Neuronal stem cell (in vitro differentiated cells): ENCODE data around the gene RPGRIP1.
"Not testable (repeated sequence)": the region's sequence is repeated elsewhere in the genome, so short reads cannot be mapped to it uniquely, and the experiment has no call there.

ENCODE experiments used
- DNase-seq: peaks from one replicate; pipeline ENCODE4 v3.0.0-alpha.2; 2013; ENCODE audit warnings: low spot score
- H2AFZ ChIP-seq: one replicate; pipeline ENCODE4 v1.6.1; 2013; ENCODE audit warnings: mild to moderate bottlenecking, low read length, inconsistent platforms
- H2AK5ac ChIP-seq: 2 replicates; pipeline ENCODE4 v1.6.1; 2013; ENCODE audit warnings: low read depth, mild to moderate bottlenecking, inconsistent platforms, low read length, moderate library complexity, mixed read lengths
- H2BK120ac ChIP-seq: 2 replicates; pipeline ENCODE4 v1.6.1; 2013; ENCODE audit warnings: low read depth, mild to moderate bottlenecking, inconsistent platforms, low read length, moderate library complexity, mixed read lengths
- H2BK12ac ChIP-seq: one replicate; pipeline ENCODE4 v1.6.1; 2013; ENCODE audit warnings: low read length, inconsistent platforms
- H2BK15ac ChIP-seq: 2 replicates; pipeline ENCODE4 v1.6.1; 2013; ENCODE audit warnings: mild to moderate bottlenecking, low read length, inconsistent platforms, mixed read lengths
- H2BK5ac ChIP-seq: one replicate; pipeline ENCODE4 v1.6.1; 2013; ENCODE audit warnings: inconsistent platforms, mild to moderate bottlenecking, low read length, moderate library complexity
- H3K14ac ChIP-seq: one replicate; pipeline ENCODE4 v1.6.1; 2013; ENCODE audit warnings: low read length, inconsistent platforms
- H3K18ac ChIP-seq: 2 replicates; pipeline ENCODE4 v1.6.1; 2013; ENCODE audit warnings: low read length, inconsistent platforms
- H3K23ac ChIP-seq: 2 replicates; pipeline ENCODE4 v1.6.1; 2013; ENCODE audit warnings: low read depth, mild to moderate bottlenecking, mixed read lengths, low read length, inconsistent platforms; ENCODE audit not compliant: poor library complexity
- H3K27ac ChIP-seq: replicated peaks from 3 replicates; pipeline ENCODE4 v1.5.1; 2013; ENCODE audit warnings: low read length, inconsistent platforms
- H3K27me3 ChIP-seq, 3 experiments: 2 replicates each; pipeline ENCODE4 v1.6.1; 2013; ENCODE audit warnings: low read length in 3 of 3, mild to moderate bottlenecking in 2 of 3, inconsistent platforms in 1 of 3, low read depth in 1 of 3, mixed read lengths in 1 of 3, moderate library complexity in 1 of 3; ENCODE audit not compliant: control insufficient read depth in 3 of 3, insufficient read depth in 3 of 3
- H3K36me3 ChIP-seq, 2 donors: replicated peaks in 1 of 2; 2 replicates each; pipeline ENCODE4 v1.6.1; 2013; ENCODE audit warnings: low read length in 2 of 2; ENCODE audit not compliant: control insufficient read depth in 2 of 2, insufficient read depth in 2 of 2
- H3K4ac ChIP-seq: 2 replicates; pipeline ENCODE4 v1.6.1; 2013; ENCODE audit warnings: inconsistent platforms, mild to moderate bottlenecking, low read length, moderate library complexity
- H3K4me1 ChIP-seq, 2 donors: 1 replicate in 1 of 2; 2 replicates in 1 of 2; pipeline ENCODE4 v1.6.1; 2013; ENCODE audit warnings: low read length in 2 of 2, low read depth in 1 of 2; ENCODE audit not compliant: control insufficient read depth in 2 of 2, insufficient read depth in 1 of 2
- H3K4me2 ChIP-seq: one replicate; pipeline ENCODE4 v1.6.1; 2013; ENCODE audit warnings: mild to moderate bottlenecking, low read length, inconsistent platforms; ENCODE audit not compliant: insufficient read depth, poor library complexity, severe bottlenecking
- H3K4me3 ChIP-seq, 2 donors: 2 replicates each; pipeline ENCODE4 v1.5.1; 2013; ENCODE audit warnings: low read length in 2 of 2, mild to moderate bottlenecking in 2 of 2, inconsistent platforms in 1 of 2, moderate library complexity in 1 of 2
- H3K79me1 ChIP-seq: one replicate; pipeline ENCODE4 v1.6.1; 2013; ENCODE audit warnings: low read depth, mild to moderate bottlenecking, inconsistent platforms, low read length, moderate library complexity
- H3K9ac ChIP-seq: one replicate; pipeline ENCODE4 v1.6.1; 2013; ENCODE audit warnings: mild to moderate bottlenecking, low read depth, low read length, inconsistent platforms; ENCODE audit not compliant: poor library complexity
- H3K9me3 ChIP-seq, 2 donors: replicated peaks in 1 of 2; 2 replicates each; pipeline versions ENCODE3 to v1.6.1; 2013; ENCODE audit warnings: low read length in 2 of 2, mild to moderate bottlenecking in 2 of 2, inconsistent platforms in 1 of 2, low read depth in 1 of 2, mixed read lengths in 1 of 2, moderate library complexity in 1 of 2; ENCODE audit not compliant: control insufficient read depth in 2 of 2, insufficient read depth in 1 of 2
- H4K8ac ChIP-seq: one replicate; pipeline ENCODE4 v1.6.1; 2013; ENCODE audit warnings: low read depth, mild to moderate bottlenecking, inconsistent platforms, low read length, moderate library complexity
- H4K91ac ChIP-seq: one replicate; pipeline ENCODE4 v1.6.1; 2013; ENCODE audit warnings: low read length, low read depth, mild to moderate bottlenecking, inconsistent platforms; ENCODE audit not compliant: poor library complexity
- WGBS, 2 donors: extraction: QIAGEN DNeasy Blood & Tissue Kit; methylation state at CpG; one replicate each; pipeline ENCODE4 v1.1.7; 2013; ENCODE audit warnings: missing lambda C conversion rate in 2 of 2, mixed read lengths in 1 of 2; ENCODE audit not compliant: insufficient read length in 2 of 2, insufficient replicate concordance in 1 of 2; ENCODE audit errors: extremely low coverage in 2 of 2; 5-methylcytosine and 5-hydroxymethylcytosine counted together

RPGRIP1 gene

DNA sequence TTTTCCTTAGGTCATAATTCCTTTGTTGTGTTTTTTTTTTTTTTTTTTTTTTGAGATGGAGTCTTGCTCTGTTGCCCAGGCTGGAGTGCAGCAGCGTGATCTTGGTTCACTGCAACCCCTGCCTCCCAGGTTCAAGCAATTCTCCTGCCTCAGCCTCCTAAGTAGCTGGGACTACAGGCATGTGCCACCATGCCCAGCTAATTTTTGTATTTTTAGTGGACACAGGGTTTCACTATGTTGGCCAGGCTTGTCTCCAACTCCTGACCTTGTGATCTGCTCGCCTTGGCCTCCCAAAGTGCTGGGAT, 22.9 kb downstream of the RPGRIP1 start:
- not testable (repeated sequence) for H3K18ac ChIP-seq, H3K14ac ChIP-seq, H4K91ac ChIP-seq, H3K9ac ChIP-seq, H3K4me2 ChIP-seq, H2BK120ac ChIP-seq, H4K8ac ChIP-seq, H2BK15ac ChIP-seq, H3K4me1 ChIP-seq, DNase-seq, H3K27ac ChIP-seq, H3K4me3 ChIP-seq, H3K4ac ChIP-seq, H3K9me3 ChIP-seq, H3K36me3 ChIP-seq, H2AFZ ChIP-seq, H2BK12ac ChIP-seq, H3K23ac ChIP-seq, H3K79me1 ChIP-seq, H2BK5ac ChIP-seq, H2AK5ac ChIP-seq
- no CpG with 5 or more reads among the region's 2 CpGs for WGBS, 2 donors
- H3K27me3 ChIP-seq: peaks cover 0 to 36% (median 4%) of the 10 kb centered on the region in 3 experiments

DNA sequence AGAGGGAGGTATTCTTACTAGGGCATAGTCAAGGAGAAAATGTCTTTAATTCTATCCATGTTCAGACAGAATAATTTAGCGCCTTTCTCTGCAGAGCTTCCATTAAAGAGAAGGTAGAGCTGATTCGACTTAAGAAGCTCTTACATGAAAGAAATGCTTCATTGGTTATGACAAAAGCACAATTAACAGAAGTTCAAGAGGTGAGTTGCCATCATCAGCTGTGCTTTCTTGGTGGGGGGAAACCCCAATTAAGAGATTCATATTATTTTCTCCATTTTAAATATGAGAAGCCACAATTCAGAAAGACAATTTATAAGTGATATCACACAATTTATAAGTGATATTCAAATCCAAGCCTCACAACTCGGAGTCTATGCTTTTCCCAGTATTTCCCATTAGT, 27.8 kb downstream of the RPGRIP1 start:
- Histone ChIP-seq H3K23ac (no peak overlapping the region), H4K91ac (no peak overlapping the region), H3K4me3 (no peak overlapping the region), H2BK120ac (no peak overlapping the region), H3K27ac (no peak overlapping the region), H3K79me1 (no peaks in the 10 kb centered on the region), H2BK15ac (no peak overlapping the region), H3K36me3 (no peaks in the 10 kb centered on the region), H3K9me3 (no peaks in the 10 kb centered on the region), H4K8ac (no peak overlapping the region), H3K14ac (no peak overlapping the region), H3K4me2 (no peak overlapping the region), H3K4me1 (peaks cover 0 to 1% of the 10 kb centered on the region in 2 donors), H2BK12ac (no peak overlapping the region), H2AK5ac (no peak overlapping the region), H2AFZ (no peak overlapping the region), H3K27me3 (peaks cover 0 to 6% (median 0%) of the 10 kb centered on the region in 3 experiments), H2BK5ac (no peak overlapping the region), H3K18ac (no peak overlapping the region), H3K4ac (no peak overlapping the region), H3K9ac (no peak overlapping the region)
- no CpG with 5 or more reads among the region's 3 CpGs for WGBS, 2 donors
- DNase-seq: no peak

DNA sequence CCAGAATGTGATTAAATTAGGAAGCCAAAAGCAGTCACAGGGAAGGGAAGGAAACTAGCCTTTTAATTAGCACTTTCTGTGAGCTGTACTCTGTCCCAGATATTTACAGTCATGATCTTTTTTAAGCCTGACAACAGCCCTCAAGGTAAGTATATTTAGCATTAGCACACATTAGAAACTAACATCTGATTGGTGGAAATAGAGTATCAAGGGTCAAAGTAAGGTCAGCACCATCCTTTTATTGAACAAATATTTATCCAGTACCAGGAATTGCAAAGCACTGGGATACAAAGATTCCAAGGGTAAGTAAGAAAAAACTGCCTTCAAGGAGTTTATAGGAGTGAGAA, 28.2 kb downstream of the RPGRIP1 start:
- Histone ChIP-seq H2BK5ac (no peak overlapping the region), H3K4me3 (peak overlapping the region in 1 of 2 donors; percentile 21), H2AFZ (peak overlapping the region; percentile 84)

DNA sequence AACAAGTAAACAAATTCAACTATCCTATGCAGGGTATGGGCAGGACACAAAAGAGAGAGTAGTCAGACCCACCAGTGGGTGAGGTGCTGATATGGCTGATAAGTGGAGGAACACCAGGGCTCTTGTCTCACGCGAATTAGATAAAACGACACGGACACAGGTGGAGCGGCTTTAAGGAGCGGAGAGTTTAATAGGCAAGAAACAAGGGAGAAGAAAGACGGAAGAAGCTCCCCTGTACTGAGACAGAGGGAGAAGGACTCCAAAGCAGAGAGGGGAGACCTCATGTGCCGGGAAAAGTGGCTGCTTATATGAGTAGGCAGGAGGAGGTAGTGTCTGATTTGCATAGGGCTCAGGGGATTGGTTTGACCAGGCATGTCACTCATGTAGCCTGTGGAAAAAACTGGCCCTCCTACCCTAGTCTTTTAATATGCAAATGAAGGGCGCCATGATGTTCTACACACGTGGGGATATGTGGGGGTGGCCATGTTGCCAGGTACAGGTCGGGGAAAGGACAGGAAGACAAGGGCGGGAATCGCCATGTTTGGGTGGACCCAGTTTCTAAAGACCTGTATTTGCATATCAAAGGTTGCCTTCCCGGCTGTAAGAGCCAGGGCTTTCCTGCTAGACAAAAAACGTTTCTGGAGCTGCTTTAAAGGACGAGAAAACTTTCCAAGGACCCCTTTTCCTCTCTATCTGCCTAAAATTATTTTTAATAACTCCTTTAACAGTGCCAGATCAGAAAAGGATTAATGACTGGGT, 28.8 kb downstream of the RPGRIP1 start:
- H2BK120ac ChIP-seq: no peak overlapping the region
- no peak overlapping the region for H2BK15ac ChIP-seq
- H3K9me3 ChIP-seq: no peaks in the 10 kb centered on the region
- H3K27me3 ChIP-seq: no peaks in the 10 kb centered on the region
- no peak overlapping the region for H3K18ac ChIP-seq
- no peaks in the 10 kb centered on the region for H3K36me3 ChIP-seq
- H2BK5ac ChIP-seq: no peak overlapping the region
- WGBS, 2 donors: no CpG with 5 or more reads among the region's 16 CpGs
- no peak overlapping the region for H2AK5ac ChIP-seq
- H3K9ac ChIP-seq: no peak overlapping the region
- H3K4me3 ChIP-seq: peak overlapping the region; percentile 21 to 74
- peaks cover 0 to 1% of the 10 kb centered on the region in 2 donors for H3K4me1 ChIP-seq
- H3K23ac ChIP-seq: no peak overlapping the region
- H3K4me2 ChIP-seq: peak overlapping the region; percentile 59
- H2AFZ ChIP-seq: peak overlapping the region; percentile 84
- peak; percentile 83 for DNase-seq
- no peak overlapping the region for H3K4ac ChIP-seq
- no peak overlapping the region for H2BK12ac ChIP-seq
- H3K79me1 ChIP-seq: no peaks in the 10 kb centered on the region
- H4K91ac ChIP-seq: no peak overlapping the region
- no peak overlapping the region for H4K8ac ChIP-seq
- H3K27ac ChIP-seq: peak overlapping the region; percentile 41
- H3K14ac ChIP-seq: no peak overlapping the region

More for the DNA sequence above, 28.2 kb downstream of the RPGRIP1 start:
- no peaks in the 10 kb centered on the region for H3K9me3 ChIP-seq
- H3K27me3 ChIP-seq: peaks cover 0 to 3% (median 0%) of the 10 kb centered on the region in 3 experiments
- no peak overlapping the region for H3K14ac ChIP-seq
- no peaks in the 10 kb centered on the region for H3K36me3 ChIP-seq
- H4K8ac ChIP-seq: no peak overlapping the region
- H3K4ac ChIP-seq: no peak overlapping the region
- H2BK12ac ChIP-seq: no peak overlapping the region
- H3K9ac ChIP-seq: no peak overlapping the region
- no peaks in the 10 kb centered on the region for H3K79me1 ChIP-seq
- DNase-seq: no peak
- H2AK5ac ChIP-seq: no peak overlapping the region
- peaks cover 0 to 1% of the 10 kb centered on the region in 2 donors for H3K4me1 ChIP-seq
- H2BK120ac ChIP-seq: no peak overlapping the region
- no peak overlapping the region for H3K27ac ChIP-seq
- H2BK15ac ChIP-seq: no peak overlapping the region
- H3K23ac ChIP-seq: no peak overlapping the region
- H4K91ac ChIP-seq: no peak overlapping the region
- no peak overlapping the region for H3K18ac ChIP-seq
- H3K4me2 ChIP-seq: peak overlapping the region; percentile 59
